H9 (cell line): ENCODE measurements around the gene SH3GL1. TPM values are rescaled to one million over a fixed set of nuclear protein-coding genes. Genes with fewer than 3 reads are reported as not detected.

Source experiments
- DNase-seq: peaks from one replicate; pipeline ENCODE4 v3.0.0-alpha.2; 2017
- H2AFZ ChIP-seq: one replicate; pipeline ENCODE4 v1.6.1; 2013; ENCODE audit warnings: mild to moderate bottlenecking, low read length, control low read depth, moderate library complexity
- H2AK5ac ChIP-seq: 2 replicates; pipeline ENCODE4 v1.6.1; 2013; ENCODE audit warnings: low read length, control low read depth, mixed read lengths; ENCODE audit not compliant: insufficient read length
- H2BK120ac ChIP-seq: one replicate; pipeline ENCODE4 v1.6.1; 2013; ENCODE audit warnings: low read depth, mild to moderate bottlenecking, low read length, control low read depth, inconsistent platforms; ENCODE audit not compliant: poor library complexity, severe bottlenecking
- H2BK12ac ChIP-seq: 2 replicates; pipeline ENCODE4 v1.6.1; 2013; ENCODE audit warnings: low read length, control low read depth, mixed read lengths, low read depth; ENCODE audit not compliant: insufficient read length
- H2BK15ac ChIP-seq: 2 replicates; pipeline ENCODE4 v1.6.1; 2013; ENCODE audit warnings: low read depth, low read length, control low read depth
- H2BK20ac ChIP-seq: one replicate; pipeline ENCODE4 v1.6.1; 2013; ENCODE audit warnings: low read depth, mild to moderate bottlenecking, low read length, control low read depth, inconsistent platforms; ENCODE audit not compliant: poor library complexity, severe bottlenecking
- H2BK5ac ChIP-seq: 2 replicates; pipeline ENCODE4 v1.6.1; 2013; ENCODE audit warnings: low read length, control low read depth, mixed read lengths; ENCODE audit not compliant: insufficient read length
- H3K14ac ChIP-seq: 2 replicates; pipeline ENCODE4 v1.6.1; 2013; ENCODE audit warnings: low read length, control low read depth; ENCODE audit not compliant: insufficient read depth
- H3K18ac ChIP-seq: 2 replicates; pipeline ENCODE4 v1.6.1; 2013; ENCODE audit warnings: low read depth, mild to moderate bottlenecking, mixed read lengths, low read length, control low read depth; ENCODE audit not compliant: insufficient read length
- H3K23ac ChIP-seq: 2 replicates; pipeline ENCODE4 v1.6.1; 2013; ENCODE audit warnings: low read length, control low read depth, mixed read lengths, low read depth; ENCODE audit not compliant: insufficient read length
- H3K23me2 ChIP-seq: 2 replicates; pipeline ENCODE4 v1.6.1; 2013; ENCODE audit warnings: low read depth, mild to moderate bottlenecking, mixed read lengths, low read length, control low read depth; ENCODE audit not compliant: insufficient read length, poor library complexity, severe bottlenecking
- H3K27ac ChIP-seq: 2 replicates; pipeline ENCODE4 v1.5.1; 2013; ENCODE audit warnings: low read length, control low read depth, mixed read lengths, low read depth; ENCODE audit not compliant: insufficient read length
- H3K27me3 ChIP-seq: 2 replicates; pipeline ENCODE4 v1.6.1; 2013; ENCODE audit warnings: low read length, control low read depth, inconsistent platforms; ENCODE audit not compliant: insufficient read depth
- H3K4ac ChIP-seq: 2 replicates; pipeline ENCODE4 v1.6.1; 2013; ENCODE audit warnings: low read depth, mild to moderate bottlenecking, control low read depth, inconsistent platforms, low read length, moderate library complexity
- H3K4me1 ChIP-seq: 2 replicates; pipeline ENCODE4 v1.6.1; 2013; ENCODE audit warnings: low read length, control low read depth, inconsistent platforms; ENCODE audit not compliant: insufficient read depth
- H3K4me2 ChIP-seq: 2 replicates; pipeline ENCODE4 v1.6.1; 2013; ENCODE audit warnings: low read length, control low read depth, mixed read lengths; ENCODE audit not compliant: insufficient read length, insufficient read depth
- H3K56ac ChIP-seq: 2 replicates; pipeline ENCODE4 v1.6.1; 2013; ENCODE audit warnings: low read depth, mild to moderate bottlenecking, mixed read lengths, low read length, control low read depth; ENCODE audit not compliant: insufficient read length
- H3K79me1 ChIP-seq: 2 replicates; pipeline ENCODE4 v1.6.1; 2013; ENCODE audit warnings: low read depth, mild to moderate bottlenecking, moderate library complexity, low read length, control low read depth, inconsistent platforms; ENCODE audit not compliant: insufficient read depth, poor library complexity, severe bottlenecking
- H3K79me2 ChIP-seq: 2 replicates; pipeline ENCODE4 v1.6.1; 2013; ENCODE audit warnings: low read length, control low read depth, inconsistent platforms; ENCODE audit not compliant: insufficient read depth
- H3K9ac ChIP-seq: 2 replicates; pipeline ENCODE4 v1.6.1; 2013; ENCODE audit warnings: low read length, control low read depth, mixed read lengths; ENCODE audit not compliant: insufficient read length; ENCODE audit errors: extremely low read depth
- H3K9me3 ChIP-seq: one replicate; pipeline ENCODE4 v1.6.1; 2013; ENCODE audit warnings: low read depth, low read length, inconsistent platforms; ENCODE audit not compliant: control insufficient read depth
- H3T11ph ChIP-seq: one replicate; pipeline ENCODE4 v1.6.1; 2013; ENCODE audit warnings: mild to moderate bottlenecking, low read length, control low read depth, inconsistent platforms
- H4K20me1 ChIP-seq: one replicate; pipeline ENCODE4 v1.6.1; 2013; ENCODE audit not compliant: control insufficient read depth, insufficient read length, insufficient read depth
- H4K5ac ChIP-seq: 2 replicates; pipeline ENCODE4 v1.6.1; 2013; ENCODE audit warnings: low read depth, mild to moderate bottlenecking, mixed read lengths, low read length, control low read depth; ENCODE audit not compliant: insufficient read length
- H4K8ac ChIP-seq: replicated peaks from 2 replicates; pipeline ENCODE4 v1.6.1; 2013; ENCODE audit warnings: low read length, control low read depth, mixed read lengths, low read depth; ENCODE audit not compliant: insufficient read length
- H4K91ac ChIP-seq: 2 replicates; pipeline ENCODE4 v1.6.1; 2013; ENCODE audit warnings: low read depth, mild to moderate bottlenecking, moderate library complexity, mixed read lengths, low read length, control low read depth; ENCODE audit not compliant: insufficient read length
- H3K27ac Mint-ChIP-seq, 3 experiments: 2 replicates in 2 of 3; 3 replicates in 1 of 3; pipeline ENCODE4 v1.8.0; 2020 to 2021; ENCODE audit warnings: mixed read lengths in 3 of 3, mild to moderate bottlenecking in 1 of 3, moderate library complexity in 1 of 3
- H3K27me3 Mint-ChIP-seq: 2 replicates; pipeline ENCODE4 v1.8.0; 2021; ENCODE audit warnings: low read depth, mild to moderate bottlenecking, moderate library complexity, mixed read lengths
- H3K36me3 Mint-ChIP-seq, 3 experiments: 2 replicates in 2 of 3; 3 replicates in 1 of 3; pipeline ENCODE4 v1.8.0; 2020 to 2021; ENCODE audit warnings: low read depth in 3 of 3, mixed read lengths in 3 of 3; ENCODE audit not compliant: insufficient read depth in 1 of 3
- H3K4me1 Mint-ChIP-seq, 2 experiments: 2 replicates each; pipeline ENCODE4 v1.8.0; 2020; ENCODE audit warnings: mixed read lengths in 2 of 2
- H3K4me3 Mint-ChIP-seq, 2 experiments: 2 replicates in 1 of 2; 3 replicates in 1 of 2; pipeline ENCODE4 v1.8.0; 2020 to 2021; ENCODE audit warnings: mild to moderate bottlenecking in 2 of 2, mixed read lengths in 2 of 2, moderate library complexity in 1 of 2
- H3K9me3 Mint-ChIP-seq, 2 experiments: 2 replicates in 1 of 2; 3 replicates in 1 of 2; pipeline ENCODE4 v1.8.0; 2020; ENCODE audit warnings: mild to moderate bottlenecking in 2 of 2, mixed read lengths in 2 of 2, moderate library complexity in 1 of 2
- WGBS: extraction: QIAGEN DNeasy Blood & Tissue Kit; methylation state at CpG from one replicate; pipeline ENCODE4 v1.1.7; 2013; ENCODE audit warnings: missing lambda C conversion rate, low lambda C conversion rate, mixed read lengths; ENCODE audit not compliant: insufficient read length; ENCODE audit errors: extremely low coverage; 5-methylcytosine and 5-hydroxymethylcytosine counted together
- total RNA-seq: library from RNA; stranded (reverse); gene quantifications from 2 replicates; pipeline ENCODE4 v1.2.1, GENCODE V29; 2021
- TF ChIP-seq, protein P1 (sequence below): fragments of 200-600 bp; sonication (generic); conservative IDR thresholded peaks from 3 replicates; pipeline ENCODE4 v1.8.0; 2021; ENCODE audit warnings: antibody characterized with exemption, mild to moderate bottlenecking

SH3GL1 gene
- total RNA-seq, 1 experiment from 2014 or later = 85.5 TPM

DNA sequence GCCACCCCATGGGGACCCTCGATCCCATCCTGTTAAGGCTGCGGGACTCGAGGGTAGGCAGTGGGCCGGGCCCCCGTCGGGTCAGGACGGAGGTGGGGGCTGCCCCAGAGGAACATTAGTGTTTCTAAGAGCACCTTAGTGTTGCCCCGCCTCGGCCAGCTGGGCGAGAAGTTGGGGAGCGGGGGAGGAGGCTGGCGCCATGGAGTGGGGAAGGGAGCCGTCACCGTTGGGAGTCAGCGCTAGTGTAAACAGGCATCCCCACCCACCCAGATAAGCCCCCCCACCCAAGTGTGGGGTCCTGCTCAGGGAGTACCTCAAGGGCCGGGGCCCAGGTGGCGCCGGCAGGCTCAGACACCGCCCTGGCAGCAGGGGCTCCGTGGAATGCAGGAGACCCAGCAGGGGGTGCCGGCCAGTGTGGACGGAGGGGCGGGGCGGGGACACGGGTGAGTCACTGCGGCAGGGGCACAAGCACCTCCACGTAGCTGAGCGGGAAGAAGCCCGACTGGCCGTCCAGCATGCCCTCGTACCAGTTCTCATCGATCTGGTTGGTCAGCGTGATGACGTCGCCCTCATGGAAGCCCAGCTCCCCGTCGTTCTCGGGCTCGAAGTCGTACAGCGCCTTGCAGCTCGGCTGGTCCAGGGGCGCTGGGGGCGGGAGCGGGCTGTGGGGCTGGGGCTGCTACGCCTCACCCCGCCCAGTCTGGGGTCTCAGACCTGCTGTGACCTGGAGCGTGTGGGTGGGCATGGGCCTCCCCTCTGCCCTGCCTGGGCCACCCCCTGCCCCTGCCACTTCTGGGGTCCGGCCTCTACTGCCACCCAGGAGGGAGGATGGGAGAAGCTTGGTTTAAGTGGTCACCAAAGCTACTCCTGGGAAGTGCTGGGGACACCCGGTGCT, 38.9 kb downstream of the SH3GL1 start:
- Histone ChIP-seq H3K79me1 (no peaks in the 10 kb centered on the region), H2AK5ac (no peak overlapping the region), H3K27ac (no peak overlapping the region), H3K27me3 (no peaks in the 10 kb centered on the region), H2BK5ac (no peak overlapping the region), H4K20me1 (no peaks in the 10 kb centered on the region), H2AFZ (no peak overlapping the region), H4K5ac (no peak overlapping the region), H3K56ac (no peak overlapping the region), H4K8ac (no peak overlapping the region), H3K79me2 (no peaks in the 10 kb centered on the region), H2BK15ac (no peak overlapping the region), H3K18ac (no peak overlapping the region), H3K4me1 (no peaks in the 10 kb centered on the region; the same call in 1 of the 2 replicates), H3K9me3 (no peaks in the 10 kb centered on the region), H3K4ac (no peak overlapping the region), H3K23me2 (no peaks in the 10 kb centered on the region), H2BK120ac (no peak overlapping the region), H3K23ac (no peak overlapping the region), H3K14ac (no peak overlapping the region; the same call in 1 of the 2 replicates), H2BK20ac (no peak overlapping the region), H4K91ac (no peak overlapping the region), H2BK12ac (no peak overlapping the region), H3K9ac (no peak overlapping the region), H3T11ph (no peak overlapping the region), H3K4me2 (no peak overlapping the region)
- Mint-ChIP-seq H3K27me3 (peaks cover 4% of the 10 kb centered on the region), H3K36me3 (peaks cover 1 to 37% (median 8%) of the 10 kb centered on the region in 3 experiments; a peak in 5 of 7 replicates), H3K4me3 (no peak overlapping the region), H3K9me3 (no peaks in the 10 kb centered on the region), H3K27ac (no peak overlapping the region; a peak in 1 of 7 replicates), H3K4me1 (peaks cover 7 to 9% of the 10 kb centered on the region in 2 experiments; a peak in 3 of 4 replicates)
- WGBS = no CpG with 5 or more reads among the region's 50 CpGs
- TF ChIP-seq, protein P1, sequence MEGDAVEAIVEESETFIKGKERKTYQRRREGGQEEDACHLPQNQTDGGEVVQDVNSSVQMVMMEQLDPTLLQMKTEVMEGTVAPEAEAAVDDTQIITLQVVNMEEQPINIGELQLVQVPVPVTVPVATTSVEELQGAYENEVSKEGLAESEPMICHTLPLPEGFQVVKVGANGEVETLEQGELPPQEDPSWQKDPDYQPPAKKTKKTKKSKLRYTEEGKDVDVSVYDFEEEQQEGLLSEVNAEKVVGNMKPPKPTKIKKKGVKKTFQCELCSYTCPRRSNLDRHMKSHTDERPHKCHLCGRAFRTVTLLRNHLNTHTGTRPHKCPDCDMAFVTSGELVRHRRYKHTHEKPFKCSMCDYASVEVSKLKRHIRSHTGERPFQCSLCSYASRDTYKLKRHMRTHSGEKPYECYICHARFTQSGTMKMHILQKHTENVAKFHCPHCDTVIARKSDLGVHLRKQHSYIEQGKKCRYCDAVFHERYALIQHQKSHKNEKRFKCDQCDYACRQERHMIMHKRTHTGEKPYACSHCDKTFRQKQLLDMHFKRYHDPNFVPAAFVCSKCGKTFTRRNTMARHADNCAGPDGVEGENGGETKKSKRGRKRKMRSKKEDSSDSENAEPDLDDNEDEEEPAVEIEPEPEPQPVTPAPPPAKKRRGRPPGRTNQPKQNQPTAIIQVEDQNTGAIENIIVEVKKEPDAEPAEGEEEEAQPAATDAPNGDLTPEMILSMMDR = no peak
- peak; percentile 67 for DNase-seq
